MCF 10A (cell line): Measurements from ENCODE around the gene DCAKD. TPM values are rescaled to one million over a fixed set of nuclear protein-coding genes. Genes with fewer than 3 reads are reported as not detected.

ENCODE experiments used
- Bru-seq: library from RNA; stranded (reverse); fragments of 400-500 nt; gene quantifications from one replicate; lab custom pipeline; 2021; lab: Mats Ljungman, UMichigan
- BruChase-seq, 2 experiments: library from RNA; stranded (reverse); fragments of 400-500 nt; gene quantifications; one replicate each; lab custom pipeline; 2021; lab: Mats Ljungman, UMichigan
- BruUV-seq: library from RNA; stranded (reverse); fragments of 400-500 nt; replicated peaks from 2 replicates; lab custom pipeline; 2021; lab: Mats Ljungman, UMichigan
- CTCF ChIA-PET: fragments of 300-600 bp; sonication (Branson Sonifier 250); formaldehyde crosslinking; extraction: SDS; loops from one replicate; lab custom pipeline; 2021; ENCODE audit warnings: antibody characterized with exemption, inconsistent platforms; lab: Yijun Ruan, JAX
- POLR2A ChIA-PET: fragments of 300-600, 350-650 bp; sonication (Branson Sonifier 250); formaldehyde crosslinking; extraction: SDS; loops from one replicate; lab custom pipeline; 2020; ENCODE audit warnings: antibody characterized with exemption, inconsistent platforms; lab: Yijun Ruan, JAX
- DNase-seq: peaks from one replicate; pipeline ENCODE4 v3.0.0-alpha.2; 2018; ENCODE audit not compliant: unreplicated experiment
- H3K27ac Mint-ChIP-seq: one replicate; pipeline ENCODE4 v1.8.0; 2022; ENCODE audit warnings: mild to moderate bottlenecking, low read depth, mixed read lengths; ENCODE audit not compliant: unreplicated experiment
- H3K27me3 Mint-ChIP-seq: one replicate; pipeline ENCODE4 v1.8.0; 2022; ENCODE audit warnings: mixed read lengths; ENCODE audit not compliant: insufficient read depth, unreplicated experiment
- H3K36me3 Mint-ChIP-seq: one replicate; pipeline ENCODE4 v1.8.0; 2022; ENCODE audit warnings: mild to moderate bottlenecking, moderate library complexity, mixed read lengths; ENCODE audit not compliant: insufficient read depth, unreplicated experiment
- H3K4me1 Mint-ChIP-seq: one replicate; pipeline ENCODE4 v1.8.0; 2022; ENCODE audit warnings: mixed read lengths; ENCODE audit not compliant: insufficient read depth, unreplicated experiment
- H3K4me3 Mint-ChIP-seq: one replicate; pipeline ENCODE4 v1.8.0; 2022; ENCODE audit warnings: mild to moderate bottlenecking, moderate library complexity, mixed read lengths; ENCODE audit not compliant: unreplicated experiment
- H3K9me3 Mint-ChIP-seq: one replicate; pipeline ENCODE4 v1.8.0; 2022; ENCODE audit warnings: mixed read lengths; ENCODE audit not compliant: unreplicated experiment
- CTCF ChIP-seq: fragments of 200-600 bp; IDR thresholded peaks from one replicate; pipeline ENCODE4 v1.8.0; 2022; ENCODE audit warnings: antibody characterized with exemption, mild to moderate bottlenecking; ENCODE audit not compliant: unreplicated experiment
- intact Hi-C: fragments of 100-400 bp; cut with micrococcal nuclease; formaldehyde crosslinking; loops from 2 replicates; pipeline ENCODE4 v1.14.1; 2022
- long read RNA-seq: library from polyadenylated mRNA; stranded (forward); transcript quantifications from one replicate; pipeline ENCODE4 v2.0.0, GENCODE V29; 2022
- total RNA-seq: library from RNA; stranded (reverse); gene quantifications from 2 replicates; pipeline ENCODE4 v1.2.3, GENCODE V29; 2022

Gene DCAKD
- 23.1 and 23.3 TPM in 2 replicates for total RNA-seq
- Bru-seq, nascent RNA: percentile 76 among the genes with signal in this experiment
- BruChase-seq, experiment 1, labeled RNA remaining after a 6-hour chase: percentile 76 among the genes with signal in this experiment
- percentile 81 among the genes with signal in this experiment for BruChase-seq, experiment 2, labeled RNA remaining after a 2-hour chase
- long read RNA-seq, transcript DCAKD-208 (5 exons, 2,054 nt): major isoform, 5 of 14 reads
- long read RNA-seq, partial matches to known transcripts: 0 of 14 reads
- long read RNA-seq, other reads (novel, unspliced or antisense): 3 of 14 reads

GRCh38 chr17:45051060-45051719 lies at the start of gene DCAKD:
DCAKD (minus strand) TSS chr17:45051632; CDS start chr17:45034885, 16,747 bp downstream.
- Mint-ChIP-seq H3K4me1 (peaks cover 16% of the 10 kb centered on the region), H3K36me3 (peaks cover 10% of the 10 kb centered on the region), H3K27me3 (no peaks in the 10 kb centered on the region), H3K27ac (peak within 1 kb of the TSS; percentile 77), H3K4me3 (peak within 1 kb of the TSS; percentile 75), H3K9me3 (no peaks in the 10 kb centered on the region)
- intact Hi-C loops: loop anchor here (2.0 kb wide), 2 partner anchors 48 to 82 kb away; partner anchors contain the start of gene PLCD3
- no peak for TF ChIP-seq CTCF
- ChIA-PET CTCF (interaction anchor here (0.6 to 0.9 kb wide), 4 partner anchors 64 to 131 kb away, joined by 3 to 5 read pairs (median 3); no protein-coding TSS in a partner anchor), POLR2A (interaction anchor here (0.5 to 10.6 kb wide), 20 partner anchors 10 to 321 kb away, joined by 3 to 180 read pairs (median 5); partner anchors contain the start of genes EFTUD2, HEXIM1, HEXIM2 and NMT1)
- BruUV-seq: TSS peak; percentile 60
- peak; percentile 95 for DNase-seq

- BruUV-seq: no TSS peak
- H3K27ac Mint-ChIP-seq: peak overlapping the region; percentile 86
- no peak overlapping the region for H3K4me3 Mint-ChIP-seq
- POLR2A ChIA-PET: interaction anchor here (0.8 to 7.3 kb wide), 20 partner anchors 9 to 200 kb away, joined by 3 to 54 read pairs (median 4); partner anchors contain the start of genes ACBD4, EFTUD2, HEXIM1 and NMT1
- H3K4me1 Mint-ChIP-seq: peaks cover 33% of the 10 kb centered on the region
- intact Hi-C loops: loop anchor here (1.0 to 10.0 kb wide), 4 partner anchors 48 to 194 kb away; partner anchors contain the start of gene DCAKD
- no peaks in the 10 kb centered on the region for H3K9me3 Mint-ChIP-seq
- DNase-seq: peak; percentile 85
- TF ChIP-seq CTCF: peak; percentile 93
- CTCF ChIA-PET: interaction anchor here (0.5 to 8.1 kb wide), 49 partner anchors 10 to 328 kb away, joined by 3 to 67 read pairs (median 4); partner anchors contain the start of genes ACBD4, EFTUD2, NMT1 and PLCD3
- H3K27me3 Mint-ChIP-seq: no peaks in the 10 kb centered on the region
- H3K36me3 Mint-ChIP-seq: peaks cover 83% of the 10 kb centered on the region
These were observed 47.6 kb upstream of the DCAKD start for GRCh38 chr17:45098869-45099616.

GRCh38 chr17:45098081-45098868 lies 46.8 kb upstream of the DCAKD start:
- TF ChIP-seq CTCF: no peak
- Mint-ChIP-seq H3K4me1 (peaks cover 35% of the 10 kb centered on the region), H3K27me3 (no peaks in the 10 kb centered on the region), H3K27ac (peak overlapping the region; percentile 86), H3K9me3 (no peaks in the 10 kb centered on the region), H3K4me3 (no peak overlapping the region), H3K36me3 (peaks cover 83% of the 10 kb centered on the region)
- no peak for DNase-seq
- BruUV-seq: no TSS peak
- intact Hi-C loops: loop anchor here (2.0 to 10.0 kb wide), 2 partner anchors 47 to 193 kb away; partner anchors contain the start of gene DCAKD
- ChIA-PET POLR2A (interaction anchor here (0.9 to 7.3 kb wide), 15 partner anchors 11 to 199 kb away, joined by 3 to 54 read pairs (median 5); partner anchors contain the start of genes ACBD4, EFTUD2, HEXIM1 and NMT1), CTCF (interaction anchor here (0.5 to 8.1 kb wide), 37 partner anchors 9 to 365 kb away, joined by 3 to 67 read pairs (median 5); partner anchors contain the start of genes ACBD4 and PLCD3)
